Endothelial cell of umbilical vein (primary cell): ENCODE measurements around the gene ALPK1. TPM values are rescaled to one million over a fixed set of nuclear protein-coding genes. Genes with fewer than 3 reads are reported as not detected.

ENCODE experiments used
- BruUV-seq: library from RNA; stranded (reverse); fragments of 400-500 nt; replicated peaks from 2 replicates; lab custom pipeline; 2021; lab: Mats Ljungman, UMichigan
- CTCF ChIA-PET: fragments of 300-600, 350-600 bp; sonication (Branson Sonifier 250); formaldehyde crosslinking; loops from one replicate; lab custom pipeline; 2021; ENCODE audit warnings: antibody characterized with exemption, inconsistent platforms; lab: Charles Lee
- POLR2A ChIA-PET: fragments of 300-600, 350-600 bp; sonication (Branson Sonifier 250); formaldehyde crosslinking; loops from one replicate; lab custom pipeline; 2021; ENCODE audit warnings: antibody characterized with exemption, inconsistent platforms; lab: Charles Lee
- DNase-seq: peaks from one replicate; pipeline ENCODE4 v3.0.0-alpha.2; 2011; ENCODE audit warnings: low read depth, low spot score
- FAIRE-seq: peaks from 2 replicates; lab custom pipeline; 2011; peaks lifted over from hg19 to GRCh38; lab: Jason Lieb, UNC
- H2AFZ ChIP-seq: 2 replicates; pipeline ENCODE4 v1.6.0; 2012; ENCODE audit warnings: low read depth, low read length, control low read depth, inconsistent platforms
- H3K27ac ChIP-seq: 2 replicates; pipeline ENCODE4 v1.5.1; 2011; ENCODE audit warnings: low read depth, mild to moderate bottlenecking, control low read depth, low read length, moderate library complexity; ENCODE audit not compliant: insufficient read depth
- H3K27me3 ChIP-seq, 2 experiments: 2 replicates each; pipeline versions ENCODE4 v1.6.0 to v1.6.1; 2011; ENCODE audit warnings: low read length in 2 of 2, mixed read lengths in 1 of 2; ENCODE audit not compliant: control insufficient read depth in 2 of 2, insufficient read depth in 2 of 2
- H3K36me3 ChIP-seq, 2 experiments: 2 replicates in 1 of 2; 3 replicates in 1 of 2; pipeline ENCODE4 v1.5.1; 2011; ENCODE audit warnings: low read length in 2 of 2, mild to moderate bottlenecking in 1 of 2, moderate library complexity in 1 of 2; ENCODE audit not compliant: control insufficient read depth in 2 of 2, insufficient read depth in 2 of 2; ENCODE audit errors: extremely low read depth in 1 of 2
- H3K4me1 ChIP-seq: 3 replicates; pipeline ENCODE4 v1.5.1; 2011; ENCODE audit warnings: mild to moderate bottlenecking, low read length; ENCODE audit not compliant: control insufficient read depth, insufficient read depth; ENCODE audit errors: extremely low read depth
- H3K4me2 ChIP-seq: 2 replicates; pipeline ENCODE4 v1.6.1; 2011; ENCODE audit warnings: low read length, control low read depth, mixed read lengths; ENCODE audit not compliant: insufficient read depth
- H3K4me3 ChIP-seq, 3 experiments: fragments of 200-600 bp in 1 of 3; sonication (generic), shearing (Covaris generic) in 1 of 3; replicated peaks in 1 of 3; 2 replicates each; pipeline ENCODE4 v1.5.1; 2011 to 2016; ENCODE audit warnings: control low read depth in 3 of 3, low read length in 3 of 3, mild to moderate bottlenecking in 2 of 3, inconsistent platforms in 1 of 3, low read depth in 1 of 3, moderate library complexity in 1 of 3; ENCODE audit not compliant: insufficient read depth in 1 of 3
- H3K79me2 ChIP-seq: 2 replicates; pipeline ENCODE4 v1.6.0; 2012; ENCODE audit warnings: low read length, inconsistent platforms; ENCODE audit not compliant: control insufficient read depth, insufficient read depth
- H3K9ac ChIP-seq: replicated peaks from 2 replicates; pipeline ENCODE3; 2011; ENCODE audit warnings: low read length, control low read depth; ENCODE audit not compliant: insufficient read depth; ENCODE audit errors: extremely low read depth
- H3K9me1 ChIP-seq: replicated peaks from 3 replicates; pipeline ENCODE4 v1.6.0; 2011; ENCODE audit warnings: mild to moderate bottlenecking, low read length; ENCODE audit not compliant: control insufficient read depth, insufficient read depth; ENCODE audit errors: extremely low read depth
- H3K9me3 ChIP-seq: replicated peaks from 2 replicates; pipeline ENCODE4 v1.5.1; 2012; ENCODE audit warnings: low read length, inconsistent platforms; ENCODE audit not compliant: control insufficient read depth, insufficient read depth
- H4K20me1 ChIP-seq: replicated peaks from 2 replicates; pipeline ENCODE3; 2011; ENCODE audit warnings: mild to moderate bottlenecking, low read length; ENCODE audit not compliant: control insufficient read depth, insufficient read depth; ENCODE audit errors: extremely low read depth
- EZH2 ChIP-seq: IDR thresholded peaks from 2 replicates; pipeline ENCODE4 v1.6.1; 2012; ENCODE audit warnings: borderline replicate concordance, low read depth, mild to moderate bottlenecking, moderate library complexity, low read length, inconsistent platforms; ENCODE audit not compliant: severe bottlenecking
- FOS ChIP-seq: IDR thresholded peaks from 2 replicates; pipeline ENCODE4 v1.6.1; 2011; ENCODE audit warnings: mild to moderate bottlenecking, low read length, moderate library complexity, borderline replicate concordance; ENCODE audit not compliant: insufficient read depth
- GATA2 ChIP-seq: IDR thresholded peaks from 2 replicates; pipeline ENCODE4 v1.7.0; 2011; ENCODE audit warnings: low read depth, mild to moderate bottlenecking, moderate library complexity, mixed read lengths, low read length; ENCODE audit not compliant: insufficient read length, insufficient read depth
- JUN ChIP-seq: IDR thresholded peaks from 2 replicates; pipeline ENCODE4 v1.6.1; 2011; ENCODE audit warnings: borderline replicate concordance, low read depth; ENCODE audit not compliant: insufficient read length, insufficient read depth
- MAX ChIP-seq: IDR thresholded peaks from 2 replicates; pipeline ENCODE4 v1.6.1; 2011; ENCODE audit not compliant: insufficient read depth, insufficient read length
- MYC ChIP-seq: IDR thresholded peaks from one replicate; pipeline ENCODE4 v1.6.1; 2011; ENCODE audit warnings: mild to moderate bottlenecking, low read depth, low read length
- POLR2A ChIP-seq: IDR thresholded peaks from 2 replicates; pipeline ENCODE4 v1.6.1; 2012; ENCODE audit warnings: low read depth, mild to moderate bottlenecking, control low read depth, low read length
- POLR2AphosphoS5 ChIP-seq: IDR thresholded peaks from 2 replicates; pipeline ENCODE4 v1.6.1; 2012; ENCODE audit warnings: low read depth, mild to moderate bottlenecking, control low read depth, low read length, moderate library complexity; ENCODE audit not compliant: insufficient read depth
- dilution Hi-C: fragments of 300-500 bp; cut with MboI; formaldehyde crosslinking; loops from one replicate; pipeline ENCODE4 v1.15.0; 2019; ENCODE audit warnings: low sequenced_read_pairs; ENCODE audit not compliant: extremely low pct_ligation_motif_present
- intact Hi-C: fragments of 100-400 bp; cut with micrococcal nuclease; formaldehyde crosslinking; loops from one replicate; pipeline ENCODE4 v1.10.0; 2022
- polyA plus RNA-seq, 4 experiments: library from polyadenylated mRNA; depleted of rRNA in 3 of 4; stranded (reverse) in 3 of 4; unstranded in 1 of 4; fragments of >200 nt; gene quantifications; 2 replicates each; pipeline versions ENCODE4 v1.2.1 to v1.2.3, GENCODE V29; 2011 to 2012; ENCODE audit warnings: missing spikeins in 1 of 4
- total RNA-seq: library from RNA; stranded (reverse); gene quantifications from 2 replicates; pipeline ENCODE4 v1.2.3, GENCODE V29; 2021
- TF ChIP-seq, protein P1 (sequence below), 2 donors: IDR thresholded peaks; 1 replicate in 1 of 2; 2 replicates in 1 of 2; pipeline ENCODE4 v1.5.1; 2011; ENCODE audit warnings: low read length in 2 of 2, mild to moderate bottlenecking in 2 of 2, moderate library complexity in 2 of 2, control low read depth in 1 of 2, inconsistent platforms in 1 of 2, low read depth in 1 of 2; ENCODE audit not compliant: insufficient read depth in 1 of 2; ENCODE audit errors: extremely low read depth in 1 of 2

The ALPK1 gene
- total and polyA plus RNA-seq, 2 donors (not counting 3 experiments of a cell fraction or from before 2014, with no cell fraction given): 1.4 to 5.5 TPM

DNA sequence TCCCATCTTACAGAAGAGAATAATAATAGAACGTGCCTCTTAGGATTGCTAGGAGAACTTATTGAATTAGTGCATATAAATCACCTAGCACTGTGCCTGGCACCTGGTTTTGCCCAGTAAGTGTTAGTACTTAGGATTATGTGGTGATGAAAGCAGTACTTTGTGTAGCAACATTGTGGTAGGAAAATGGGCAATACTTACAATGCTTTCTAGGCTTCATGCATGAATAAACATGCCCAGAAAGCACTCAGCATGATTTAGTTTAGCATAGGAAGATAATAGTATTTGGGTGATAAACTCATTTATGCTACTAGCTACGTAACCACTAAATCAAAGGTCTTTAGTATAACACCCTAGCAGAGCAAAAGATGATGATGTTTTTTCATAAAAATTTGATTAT is 113.2 kb downstream of the ALPK1 start:
- no peaks in the 10 kb centered on the region for H3K79me2 ChIP-seq
- H3K9me1 ChIP-seq: no peaks in the 10 kb centered on the region
- no peaks in the 10 kb centered on the region for H3K9me3 ChIP-seq
- dilution Hi-C loops: no loop called here
- DNase-seq: no peak
- no peak overlapping the region for H3K27ac ChIP-seq
- no peaks in the 10 kb centered on the region for H3K36me3 ChIP-seq
- no peaks in the 10 kb centered on the region for H4K20me1 ChIP-seq
- TF ChIP-seq JUN (no peak), POLR2AphosphoS5 (no peak), GATA2 (no peak), EZH2 (no peak), MAX (no peak), FOS (no peak), POLR2A (no peak), MYC (no peak)
- TF ChIP-seq, protein P1, sequence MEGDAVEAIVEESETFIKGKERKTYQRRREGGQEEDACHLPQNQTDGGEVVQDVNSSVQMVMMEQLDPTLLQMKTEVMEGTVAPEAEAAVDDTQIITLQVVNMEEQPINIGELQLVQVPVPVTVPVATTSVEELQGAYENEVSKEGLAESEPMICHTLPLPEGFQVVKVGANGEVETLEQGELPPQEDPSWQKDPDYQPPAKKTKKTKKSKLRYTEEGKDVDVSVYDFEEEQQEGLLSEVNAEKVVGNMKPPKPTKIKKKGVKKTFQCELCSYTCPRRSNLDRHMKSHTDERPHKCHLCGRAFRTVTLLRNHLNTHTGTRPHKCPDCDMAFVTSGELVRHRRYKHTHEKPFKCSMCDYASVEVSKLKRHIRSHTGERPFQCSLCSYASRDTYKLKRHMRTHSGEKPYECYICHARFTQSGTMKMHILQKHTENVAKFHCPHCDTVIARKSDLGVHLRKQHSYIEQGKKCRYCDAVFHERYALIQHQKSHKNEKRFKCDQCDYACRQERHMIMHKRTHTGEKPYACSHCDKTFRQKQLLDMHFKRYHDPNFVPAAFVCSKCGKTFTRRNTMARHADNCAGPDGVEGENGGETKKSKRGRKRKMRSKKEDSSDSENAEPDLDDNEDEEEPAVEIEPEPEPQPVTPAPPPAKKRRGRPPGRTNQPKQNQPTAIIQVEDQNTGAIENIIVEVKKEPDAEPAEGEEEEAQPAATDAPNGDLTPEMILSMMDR (IDR thresholded peaks at IDR 0.05; ENCODE audit: extremely low read depth in 1 of 2, insufficient read depth in 1 of 2, low read depth in 1 of 2, low read length in 2 of 2): no peak
- FAIRE-seq: no peak
- ChIA-PET CTCF (no interaction called here), POLR2A (no interaction called here)
- intact Hi-C loops: no loop called here
- no TSS peak for BruUV-seq
- no peak overlapping the region for H3K9ac ChIP-seq
- H2AFZ ChIP-seq: no peak overlapping the region
- no peaks in the 10 kb centered on the region for H3K4me1 ChIP-seq
- H3K4me2 ChIP-seq: no peak overlapping the region
- no peaks in the 10 kb centered on the region for H3K27me3 ChIP-seq
- no peak overlapping the region for H3K4me3 ChIP-seq
